ENCODE data around the gene QPCT.

QPCT gene

GRCh38 chr2:37414470-37414949, 70.1 kb downstream of the QPCT start:
- TF ChIP-seq, protein P1, sequence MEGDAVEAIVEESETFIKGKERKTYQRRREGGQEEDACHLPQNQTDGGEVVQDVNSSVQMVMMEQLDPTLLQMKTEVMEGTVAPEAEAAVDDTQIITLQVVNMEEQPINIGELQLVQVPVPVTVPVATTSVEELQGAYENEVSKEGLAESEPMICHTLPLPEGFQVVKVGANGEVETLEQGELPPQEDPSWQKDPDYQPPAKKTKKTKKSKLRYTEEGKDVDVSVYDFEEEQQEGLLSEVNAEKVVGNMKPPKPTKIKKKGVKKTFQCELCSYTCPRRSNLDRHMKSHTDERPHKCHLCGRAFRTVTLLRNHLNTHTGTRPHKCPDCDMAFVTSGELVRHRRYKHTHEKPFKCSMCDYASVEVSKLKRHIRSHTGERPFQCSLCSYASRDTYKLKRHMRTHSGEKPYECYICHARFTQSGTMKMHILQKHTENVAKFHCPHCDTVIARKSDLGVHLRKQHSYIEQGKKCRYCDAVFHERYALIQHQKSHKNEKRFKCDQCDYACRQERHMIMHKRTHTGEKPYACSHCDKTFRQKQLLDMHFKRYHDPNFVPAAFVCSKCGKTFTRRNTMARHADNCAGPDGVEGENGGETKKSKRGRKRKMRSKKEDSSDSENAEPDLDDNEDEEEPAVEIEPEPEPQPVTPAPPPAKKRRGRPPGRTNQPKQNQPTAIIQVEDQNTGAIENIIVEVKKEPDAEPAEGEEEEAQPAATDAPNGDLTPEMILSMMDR (IDR thresholded peaks at IDR 0.05; ENCODE audit: control extremely low read depth, extremely low read depth, low read depth, missing control alignments), result peak; percentile 88
- POLR2A ChIA-PET, result interaction anchor here (0.6 kb wide), 1 partner anchor 437 kb away, joined by 3 read pairs; no protein-coding TSS in a partner anchor
- DNase-seq (ENCODE audit: extremely low spot score), result peak; percentile 70
- CTCF ChIA-PET, result interaction anchor here (0.6 to 9.0 kb wide), 72 partner anchors 8 to 662 kb away, joined by 3 to 197 read pairs (median 5); partner anchors contain the start of gene CYP1B1

DNA sequence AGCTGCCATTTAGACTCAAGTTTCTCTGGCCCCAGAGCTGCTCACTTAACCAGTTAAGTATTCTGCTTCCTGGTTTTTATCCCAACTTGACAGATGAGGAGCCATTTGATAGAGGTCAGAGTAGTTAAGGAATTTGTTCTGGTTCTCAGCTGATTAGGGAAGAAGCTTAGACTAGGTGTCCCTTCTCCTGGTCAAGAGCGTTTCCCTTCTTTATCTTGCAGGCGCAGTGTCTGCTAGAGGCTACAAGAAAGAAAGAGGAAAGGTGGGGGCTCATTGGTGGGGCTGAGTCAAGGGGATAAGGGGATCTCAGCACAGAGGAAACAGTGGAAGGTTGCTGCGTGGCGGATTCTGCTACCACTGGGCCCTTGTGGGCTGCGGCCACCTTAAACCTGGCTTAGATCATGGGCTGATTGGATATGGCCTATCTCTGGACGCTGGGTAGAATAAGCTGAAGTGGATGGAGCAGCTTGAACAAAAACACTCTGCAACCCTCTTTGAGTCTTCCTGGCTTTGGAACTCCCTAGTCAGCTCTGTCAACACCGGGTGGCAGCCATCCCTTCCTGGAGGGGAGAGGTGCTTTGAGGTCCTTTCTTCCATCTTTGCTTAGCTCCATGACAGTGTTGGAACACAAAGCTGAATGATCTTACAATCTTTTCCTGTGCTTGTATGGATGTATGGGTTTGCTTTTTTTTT, 70.8 kb downstream of the QPCT start:
- ChIA-PET POLR2A (interaction anchor here (0.6 kb wide), 1 partner anchor 436 kb away, joined by 3 read pairs; no protein-coding TSS in a partner anchor), CTCF (interaction anchor here (0.6 to 9.0 kb wide), 77 partner anchors 7 to 661 kb away, joined by 3 to 197 read pairs (median 4); partner anchors contain the start of gene CYP1B1)
- TF ChIP-seq, protein P1 (IDR thresholded peaks at IDR 0.05; ENCODE audit: control extremely low read depth, extremely low read depth, low read depth, missing control alignments), result peak; percentile 17
- no peak for DNase-seq (ENCODE audit: extremely low spot score)

GRCh38 chr2:37417321-37417720, 72.9 kb downstream of the QPCT start:
- TF ChIP-seq, protein P1 (IDR thresholded peaks at IDR 0.05; ENCODE audit: control extremely low read depth, extremely low read depth, low read depth, missing control alignments), result no peak
- DNase-seq (ENCODE audit: extremely low spot score), result no peak
- CTCF ChIA-PET, result interaction anchor here (5.2 to 9.0 kb wide), 3 partner anchors 9 to 460 kb away, joined by 30 to 197 read pairs (median 123); no protein-coding TSS in a partner anchor
- POLR2A ChIA-PET, result no interaction called here

DNA sequence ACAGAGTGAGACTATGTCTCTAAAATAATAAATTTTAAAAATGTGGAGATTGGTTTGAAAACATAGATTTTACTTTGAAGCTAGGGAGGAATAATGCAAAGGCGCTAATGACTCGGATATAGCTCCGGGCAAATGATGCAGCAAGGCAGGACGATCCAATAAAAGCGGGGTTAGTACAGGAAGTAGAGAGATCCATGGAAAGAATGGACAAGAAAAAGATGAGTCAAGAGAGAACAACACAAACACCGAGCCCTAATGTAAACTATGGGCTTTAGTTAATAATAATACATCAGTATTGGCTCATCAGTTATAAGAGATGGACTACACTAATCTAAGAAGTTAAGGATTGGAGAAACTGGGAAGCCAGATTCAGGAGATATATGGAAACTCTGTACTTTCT, 74.5 kb downstream of the QPCT start:
- ChIA-PET POLR2A (no interaction called here), CTCF (interaction anchor here (0.7 to 9.0 kb wide), 5 partner anchors 13 to 459 kb away, joined by 3 to 197 read pairs (median 3); no protein-coding TSS in a partner anchor)
- TF ChIP-seq, protein P1 (IDR thresholded peaks at IDR 0.05; ENCODE audit: control extremely low read depth, extremely low read depth, low read depth, missing control alignments), result no peak
- DNase-seq (ENCODE audit: extremely low spot score), result no peak

DNA sequence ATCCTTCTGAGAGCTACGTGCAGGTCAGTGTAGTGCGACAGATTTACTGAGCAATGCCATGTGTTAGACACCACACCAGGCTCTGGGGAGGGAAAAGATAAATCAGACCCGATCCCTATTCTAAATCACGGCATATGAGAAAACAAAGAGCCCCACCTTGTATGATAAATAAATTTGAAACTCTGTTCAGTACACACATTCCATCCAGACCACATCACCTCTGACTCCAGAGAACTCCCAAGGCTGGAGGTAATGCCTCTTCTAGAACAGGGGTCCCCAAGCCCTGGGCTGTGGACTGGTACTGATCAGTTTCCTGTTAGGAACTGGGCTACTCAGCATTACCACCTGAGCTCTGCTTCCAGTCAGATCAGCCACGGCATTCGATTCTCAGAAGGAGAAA, 77.3 kb downstream of the QPCT start:
- no peak for DNase-seq (ENCODE audit: extremely low spot score)
- POLR2A ChIA-PET, result no interaction called here
- CTCF ChIA-PET, result interaction anchor here (1.0 to 1.9 kb wide), 5 partner anchors 13 to 455 kb away, joined by 3 to 5 read pairs (median 4); no protein-coding TSS in a partner anchor
- TF ChIP-seq, protein P1 (IDR thresholded peaks at IDR 0.05; ENCODE audit: control extremely low read depth, extremely low read depth, low read depth, missing control alignments), result no peak

- CTCF ChIA-PET, result interaction anchor here (1.2 to 1.9 kb wide), 4 partner anchors 9 to 454 kb away, joined by 3 to 6 read pairs (median 4); no protein-coding TSS in a partner anchor
- DNase-seq (ENCODE audit: extremely low spot score), result no peak
- TF ChIP-seq, protein P1 (IDR thresholded peaks at IDR 0.05; ENCODE audit: control extremely low read depth, extremely low read depth, low read depth, missing control alignments), result no peak
- POLR2A ChIA-PET, result interaction anchor here (0.6 kb wide), 1 partner anchor 311 kb away, joined by 4 read pairs; no protein-coding TSS in a partner anchor
Measured at GRCh38 chr2:37422816-37423215, 78.4 kb downstream of the QPCT start.
